Neural progenitor cell (in vitro differentiated cells): Measurements from ENCODE around the gene GPATCH2L. TPM values are rescaled to one million over a fixed set of nuclear protein-coding genes. Genes with fewer than 3 reads are reported as not detected.

Experiments
- DNase-seq: peaks from one replicate; pipeline ENCODE4 v3.0.0-alpha.2; 2016; ENCODE audit warnings: low spot score
- H2AFZ ChIP-seq: fragments of 200-600 bp; sonication (generic); replicated peaks from 2 replicates; pipeline ENCODE4 v1.6.1; 2016; ENCODE audit warnings: antibody characterized with exemption
- H3F3A ChIP-seq: fragments of 200-600 bp; sonication (generic); 2 replicates; pipeline ENCODE4 v1.6.1; 2016; ENCODE audit warnings: antibody characterized with exemption, low read depth
- H3K27ac ChIP-seq: fragments of 200-600 bp; sonication (generic); 2 replicates; pipeline ENCODE4 v1.5.1; 2016; ENCODE audit warnings: mild to moderate bottlenecking
- H3K27me3 ChIP-seq: fragments of 200-600 bp; sonication (generic); 2 replicates; pipeline ENCODE4 v1.6.1; 2016; ENCODE audit warnings: mild to moderate bottlenecking, moderate library complexity
- H3K36me3 ChIP-seq: fragments of 200-600 bp; sonication (generic); 2 replicates; pipeline ENCODE4 v1.5.1; 2016
- H3K4me1 ChIP-seq: fragments of 200-600 bp; sonication (generic); 2 replicates; pipeline ENCODE4 v1.6.1; 2016; ENCODE audit warnings: mixed run types
- H3K4me2 ChIP-seq: fragments of 200-600 bp; sonication (generic); 2 replicates; pipeline ENCODE4 v1.6.1; 2016
- H3K4me3 ChIP-seq: fragments of 200-600 bp; sonication (generic); 2 replicates; pipeline ENCODE4 v1.5.1; 2016
- H3K79me2 ChIP-seq: fragments of 200-600 bp; sonication (generic); 2 replicates; pipeline ENCODE4 v1.6.1; 2016; ENCODE audit warnings: low read depth
- H3K9ac ChIP-seq: fragments of 200-600 bp; sonication (generic); 2 replicates; pipeline ENCODE4 v1.6.1; 2016
- H3K9me3 ChIP-seq: fragments of 200-600 bp; sonication (generic); 2 replicates; pipeline ENCODE4 v1.5.1; 2016; ENCODE audit warnings: low read depth
- H4K20me1 ChIP-seq: fragments of 200-600 bp; sonication (generic); 2 replicates; pipeline ENCODE4 v1.6.1; 2016; ENCODE audit warnings: low read depth
- H3K27ac Mint-ChIP-seq: 3 replicates; pipeline ENCODE4 v1.8.0; 2021; ENCODE audit warnings: mixed read lengths
- H3K27me3 Mint-ChIP-seq: 2 replicates; pipeline ENCODE4 v1.8.0; 2022; ENCODE audit warnings: low read depth, mild to moderate bottlenecking, inconsistent platforms, moderate library complexity, mixed read lengths; ENCODE audit not compliant: insufficient read depth
- H3K36me3 Mint-ChIP-seq: 3 replicates; pipeline ENCODE4 v1.8.0; 2021; ENCODE audit warnings: mixed read lengths
- H3K4me1 Mint-ChIP-seq: 3 replicates; pipeline ENCODE4 v1.8.0; 2021; ENCODE audit warnings: mixed read lengths
- H3K4me3 Mint-ChIP-seq: 3 replicates; pipeline ENCODE4 v1.8.0; 2021; ENCODE audit warnings: mild to moderate bottlenecking, moderate library complexity, mixed read lengths
- H3K9me3 Mint-ChIP-seq: 3 replicates; pipeline ENCODE4 v1.8.0; 2020; ENCODE audit warnings: mixed read lengths
- CTCF ChIP-seq: fragments of 200-600 bp; sonication (generic); IDR thresholded peaks from 2 replicates; pipeline ENCODE4 v1.5.1; 2017; ENCODE audit warnings: antibody characterized with exemption, mild to moderate bottlenecking
- EZH2 ChIP-seq: fragments of 200-600 bp; sonication (generic); IDR thresholded peaks from 2 replicates; pipeline ENCODE4 v1.6.1; 2017; ENCODE audit warnings: antibody characterized with exemption, mild to moderate bottlenecking, moderate library complexity
- EZH2phosphoT487 ChIP-seq: fragments of 200-600 bp; sonication (generic); IDR thresholded peaks from 2 replicates; pipeline ENCODE4 v1.6.1; 2017; ENCODE audit warnings: antibody characterized with exemption
- total RNA-seq: library from RNA; depleted of rRNA; stranded (reverse); fragments of >200 nt; gene quantifications from 2 replicates; pipeline ENCODE4 v1.2.3, GENCODE V29; 2015; ENCODE audit warnings: low replicate concordance

The GPATCH2L gene
- total RNA-seq, 1 donor from 2014 or later: 68.2 TPM

GRCh38 chr14:76153919-76154318 is 2.2 kb downstream of the GPATCH2L start:
- H3K4me1 ChIP-seq: peaks cover 25% of the 10 kb centered on the region
- Mint-ChIP-seq H3K27ac (no peak overlapping the region), H3K4me1 (peaks cover 44% of the 10 kb centered on the region), H3K36me3 (peaks cover 17% of the 10 kb centered on the region), H3K27me3 (no peaks in the 10 kb centered on the region), H3K9me3 (no peaks in the 10 kb centered on the region), H3K4me3 (peak overlapping the region; percentile 46)
- H3K9me3 ChIP-seq: no peaks in the 10 kb centered on the region
- H3K27me3 ChIP-seq: peaks cover 20% of the 10 kb centered on the region
- H3K79me2 ChIP-seq: peaks cover 71% of the 10 kb centered on the region
- H3K4me3 ChIP-seq: no peak overlapping the region
- no peak for DNase-seq
- no peaks in the 10 kb centered on the region for H3K36me3 ChIP-seq
- no peak overlapping the region for H2AFZ ChIP-seq
- H4K20me1 ChIP-seq: peaks cover 67% of the 10 kb centered on the region
- H3K9ac ChIP-seq: no peak overlapping the region
- peak overlapping the region; percentile 91 for H3K4me2 ChIP-seq
- H3K27ac ChIP-seq: no peak overlapping the region
- peaks cover 5% of the 10 kb centered on the region for H3F3A ChIP-seq
- TF ChIP-seq EZH2: no peak
- TF ChIP-seq CTCF: no peak
- TF ChIP-seq EZH2phosphoT487: no peak

GRCh38 chr14:76154539-76155126 is 2.9 kb downstream of the GPATCH2L start:
- no peak overlapping the region for H3K4me3 Mint-ChIP-seq
- Histone ChIP-seq H3K4me1 (peaks cover 25% of the 10 kb centered on the region), H3K36me3 (no peaks in the 10 kb centered on the region), H3F3A (peaks cover 5% of the 10 kb centered on the region), H3K9ac (no peak overlapping the region), H3K9me3 (no peaks in the 10 kb centered on the region), H3K27ac (no peak overlapping the region), H2AFZ (no peak overlapping the region), H3K79me2 (peaks cover 78% of the 10 kb centered on the region), H3K4me2 (peak overlapping the region; percentile 35), H3K27me3 (peaks cover 13% of the 10 kb centered on the region), H3K4me3 (no peak overlapping the region), H4K20me1 (peaks cover 72% of the 10 kb centered on the region)
- H3K4me1 Mint-ChIP-seq: peaks cover 44% of the 10 kb centered on the region
- no peak for DNase-seq
- no peak overlapping the region for H3K27ac Mint-ChIP-seq
- TF ChIP-seq EZH2phosphoT487: no peak
- no peak for TF ChIP-seq CTCF
- TF ChIP-seq EZH2: no peak
- no peaks in the 10 kb centered on the region for H3K9me3 Mint-ChIP-seq
- no peaks in the 10 kb centered on the region for H3K27me3 Mint-ChIP-seq
- peaks cover 23% of the 10 kb centered on the region for H3K36me3 Mint-ChIP-seq

- no peaks in the 10 kb centered on the region for H3K27me3 ChIP-seq
- no peaks in the 10 kb centered on the region for H3K9me3 Mint-ChIP-seq
- H3K27ac Mint-ChIP-seq: no peak overlapping the region
- no peak overlapping the region for H3K4me3 ChIP-seq
- peaks cover 71% of the 10 kb centered on the region for H4K20me1 ChIP-seq
- TF ChIP-seq EZH2phosphoT487 (no peak), CTCF (no peak), EZH2 (no peak)
- H3K36me3 Mint-ChIP-seq: peaks cover 39% of the 10 kb centered on the region
- H3K36me3 ChIP-seq: peaks cover 15% of the 10 kb centered on the region
- H3K27me3 Mint-ChIP-seq: no peaks in the 10 kb centered on the region
- no peak overlapping the region for H3K9ac ChIP-seq
- no peak overlapping the region for H3K4me3 Mint-ChIP-seq
- no peaks in the 10 kb centered on the region for H3K4me1 ChIP-seq
- H2AFZ ChIP-seq: no peak overlapping the region
- H3F3A ChIP-seq: no peaks in the 10 kb centered on the region
- H3K4me1 Mint-ChIP-seq: no peaks in the 10 kb centered on the region
- DNase-seq: no peak
- H3K79me2 ChIP-seq: peaks cover 96% of the 10 kb centered on the region
- H3K27ac ChIP-seq: no peak overlapping the region
- H3K4me2 ChIP-seq: no peak overlapping the region
- H3K9me3 ChIP-seq: no peaks in the 10 kb centered on the region
These were observed 12.1 kb downstream of the GPATCH2L start for GRCh38 chr14:76163668-76164363.
